PC-9 (cell line): ENCODE measurements around the gene YAP1. TPM values are rescaled to one million over a fixed set of nuclear protein-coding genes. Genes with fewer than 3 reads are reported as not detected.

Experiments
- BruUV-seq: library from RNA; stranded (reverse); fragments of 400-500 nt; replicated peaks from 2 replicates; lab custom pipeline; 2021; lab: Mats Ljungman, UMichigan
- CTCF ChIA-PET: fragments of 300-600 bp; sonication (Branson Sonifier 250); formaldehyde crosslinking; loops from one replicate; lab custom pipeline; 2022; ENCODE audit warnings: antibody characterized with exemption; lab: Charles Lee
- POLR2A ChIA-PET: fragments of 300-600 bp; sonication (Branson Sonifier 250); formaldehyde crosslinking; loops from one replicate; lab custom pipeline; 2022; ENCODE audit warnings: antibody characterized with exemption; ENCODE audit not compliant: unreplicated experiment; lab: Charles Lee
- DNase-seq, 2 experiments: peaks; one replicate each; pipeline versions ENCODE4 v3.0.0 to v3.0.0-alpha.2; 2015 to 2022; ENCODE audit warnings: mixed read lengths in 1 of 2
- H2AFZ ChIP-seq: fragments of 200-600 bp; sonication (generic); 2 replicates; pipeline ENCODE4 v1.8.1; 2017; ENCODE audit warnings: antibody characterized with exemption
- H3F3A ChIP-seq: fragments of 200-600 bp; sonication (generic); 2 replicates; pipeline ENCODE4 v1.8.1; 2017; ENCODE audit warnings: antibody characterized with exemption, mild to moderate bottlenecking, low read depth; ENCODE audit not compliant: insufficient read depth
- H3K27ac ChIP-seq: fragments of 200-600 bp; sonication (generic); 2 replicates; pipeline ENCODE4 v1.6.1; 2016; ENCODE audit warnings: mixed run types
- H3K27me3 ChIP-seq: fragments of 200-600 bp; sonication (generic); 2 replicates; pipeline ENCODE4 v1.6.1; 2016; ENCODE audit warnings: low read depth, mixed run types; ENCODE audit not compliant: insufficient read depth
- H3K36me3 ChIP-seq: fragments of 200-600 bp; sonication (generic); 2 replicates; pipeline ENCODE4 v1.6.1; 2016; ENCODE audit warnings: low read depth, mixed run types
- H3K4me1 ChIP-seq: fragments of 200-600 bp; sonication (generic); replicated peaks from 2 replicates; pipeline ENCODE4 v1.6.1; 2016; ENCODE audit warnings: mixed run types; ENCODE audit not compliant: insufficient read depth
- H3K4me2 ChIP-seq: fragments of 200-600 bp; sonication (generic); 2 replicates; pipeline ENCODE4 v1.6.1; 2017; ENCODE audit warnings: mixed run types
- H3K4me3 ChIP-seq: fragments of 200-600 bp; sonication (generic); 2 replicates; pipeline ENCODE4 v1.6.1; 2016; ENCODE audit warnings: mixed run types
- H3K79me2 ChIP-seq: fragments of 200-600 bp; sonication (generic); 2 replicates; pipeline ENCODE4 v1.6.1; 2017; ENCODE audit warnings: low read depth, mixed run types
- H3K9me2 ChIP-seq: fragments of 200-600 bp; sonication (generic); 2 replicates; pipeline ENCODE4 v1.8.1; 2017; ENCODE audit warnings: mild to moderate bottlenecking; ENCODE audit not compliant: insufficient read depth
- H3K9me3 ChIP-seq: fragments of 200-600 bp; sonication (generic); 2 replicates; pipeline ENCODE4 v1.8.1; 2016; ENCODE audit warnings: low read depth; ENCODE audit not compliant: insufficient read depth
- H4K20me1 ChIP-seq: fragments of 200-600 bp; sonication (generic); 2 replicates; pipeline ENCODE4 v1.8.1; 2017; ENCODE audit not compliant: insufficient read depth
- CTCF ChIP-seq: fragments of 200-600 bp; sonication (generic); conservative IDR thresholded peaks from 2 replicates; pipeline ENCODE4 v1.6.1; 2017; ENCODE audit warnings: mixed run types, antibody characterized with exemption, mild to moderate bottlenecking, moderate library complexity
- EZH2 ChIP-seq: fragments of 200-600 bp; sonication (generic); IDR thresholded peaks from 2 replicates; pipeline ENCODE4 v1.8.0; 2017; ENCODE audit warnings: antibody characterized with exemption, low read depth
- intact Hi-C: fragments of 100-400 bp; cut with micrococcal nuclease; formaldehyde crosslinking; loops from one replicate; pipeline ENCODE4 v1.10.0; 2022; ENCODE audit not compliant: unreplicated experiment
- total RNA-seq: library from RNA; stranded (reverse); gene quantifications from 2 replicates; pipeline ENCODE4 v1.2.3, GENCODE V29; 2021

YAP1 gene
- total RNA-seq, 1 experiment from 2014 or later: 111 TPM

- intact Hi-C loops: no loop called here
- Histone ChIP-seq H2AFZ (no peak overlapping the region), H3K4me1 (peaks cover 42% of the 10 kb centered on the region), H3F3A (peaks cover 38% of the 10 kb centered on the region), H3K27me3 (no peaks in the 10 kb centered on the region), H3K36me3 (no peaks in the 10 kb centered on the region), H3K4me2 (no peak overlapping the region), H3K9me3 (no peaks in the 10 kb centered on the region), H3K27ac (no peak overlapping the region), H4K20me1 (no peaks in the 10 kb centered on the region), H3K9me2 (no peaks in the 10 kb centered on the region), H3K4me3 (no peak overlapping the region), H3K79me2 (no peaks in the 10 kb centered on the region)
- peak in 1 of 2 experiments; percentile 35 for DNase-seq
- CTCF ChIA-PET: no interaction called here
- no TSS peak for BruUV-seq
- no peak for TF ChIP-seq EZH2
- TF ChIP-seq CTCF: no peak
- POLR2A ChIA-PET: no interaction called here
These were observed 130.8 kb downstream of the YAP1 start for GRCh38 chr11:102241026-102241425.

- Histone ChIP-seq H3K36me3 (no peaks in the 10 kb centered on the region), H2AFZ (no peak overlapping the region), H3K27me3 (no peaks in the 10 kb centered on the region), H3K79me2 (no peaks in the 10 kb centered on the region), H4K20me1 (no peaks in the 10 kb centered on the region), H3F3A (peaks cover 38% of the 10 kb centered on the region), H3K9me2 (no peaks in the 10 kb centered on the region), H3K9me3 (no peaks in the 10 kb centered on the region), H3K4me1 (peaks cover 45% of the 10 kb centered on the region), H3K4me3 (no peak overlapping the region), H3K27ac (peak overlapping the region; percentile 66), H3K4me2 (no peak overlapping the region; the same call in 1 of the 2 replicates)
- BruUV-seq: no TSS peak
- DNase-seq: peak in 1 of 2 experiments; percentile 9
- TF ChIP-seq CTCF (no peak), EZH2 (no peak)
- CTCF ChIA-PET: interaction anchor here (0.6 kb wide), 1 partner anchor 9 kb away, joined by 3 read pairs; no protein-coding TSS in a partner anchor
- intact Hi-C loops: no loop called here
- POLR2A ChIA-PET: no interaction called here
These were observed 133.2 kb downstream of the YAP1 start for GRCh38 chr11:102243399-102243884.

GRCh38 chr11:102244681-102245409 is 134.6 kb downstream of the YAP1 start:
- Histone ChIP-seq H3K9me3 (no peaks in the 10 kb centered on the region), H3K9me2 (no peaks in the 10 kb centered on the region), H3K4me2 (peak overlapping the region; percentile 68), H4K20me1 (no peaks in the 10 kb centered on the region), H3K4me3 (no peak overlapping the region), H3K4me1 (peaks cover 45% of the 10 kb centered on the region), H3K79me2 (no peaks in the 10 kb centered on the region), H3K36me3 (no peaks in the 10 kb centered on the region), H3K27ac (peak overlapping the region; percentile 66), H3K27me3 (no peaks in the 10 kb centered on the region), H2AFZ (no peak overlapping the region), H3F3A (peaks cover 38% of the 10 kb centered on the region)
- no TSS peak for BruUV-seq
- CTCF ChIA-PET: no interaction called here
- POLR2A ChIA-PET: interaction anchor here (0.6 kb wide), 1 partner anchor 8 kb away, joined by 3 read pairs; no protein-coding TSS in a partner anchor
- intact Hi-C loops: loop anchor here (2.0 kb wide), 2 partner anchors 18 to 24 kb away; no protein-coding TSS in a partner anchor
- TF ChIP-seq CTCF (no peak), EZH2 (no peak)
- peak; percentile 87 to 99 for DNase-seq
